DMS153 treated with DMSO at 0.1 percent for 48 hours (cell line): ENCODE data around the gene MAP3K12.
"Not testable (repeated sequence)": the region's sequence is repeated elsewhere in the genome, so short reads cannot be mapped to it uniquely, and the experiment has no call there.

Experiments used
- DNase-seq: peaks from one replicate; lab custom pipeline; 2025; ENCODE audit not compliant: unreplicated experiment; lab: John Stamatoyannopoulos, UW

Gene MAP3K12

GRCh38 chr12:53443955-53444354 is 55.3 kb downstream of the MAP3K12 start:
- no peak for DNase-seq

DNA sequence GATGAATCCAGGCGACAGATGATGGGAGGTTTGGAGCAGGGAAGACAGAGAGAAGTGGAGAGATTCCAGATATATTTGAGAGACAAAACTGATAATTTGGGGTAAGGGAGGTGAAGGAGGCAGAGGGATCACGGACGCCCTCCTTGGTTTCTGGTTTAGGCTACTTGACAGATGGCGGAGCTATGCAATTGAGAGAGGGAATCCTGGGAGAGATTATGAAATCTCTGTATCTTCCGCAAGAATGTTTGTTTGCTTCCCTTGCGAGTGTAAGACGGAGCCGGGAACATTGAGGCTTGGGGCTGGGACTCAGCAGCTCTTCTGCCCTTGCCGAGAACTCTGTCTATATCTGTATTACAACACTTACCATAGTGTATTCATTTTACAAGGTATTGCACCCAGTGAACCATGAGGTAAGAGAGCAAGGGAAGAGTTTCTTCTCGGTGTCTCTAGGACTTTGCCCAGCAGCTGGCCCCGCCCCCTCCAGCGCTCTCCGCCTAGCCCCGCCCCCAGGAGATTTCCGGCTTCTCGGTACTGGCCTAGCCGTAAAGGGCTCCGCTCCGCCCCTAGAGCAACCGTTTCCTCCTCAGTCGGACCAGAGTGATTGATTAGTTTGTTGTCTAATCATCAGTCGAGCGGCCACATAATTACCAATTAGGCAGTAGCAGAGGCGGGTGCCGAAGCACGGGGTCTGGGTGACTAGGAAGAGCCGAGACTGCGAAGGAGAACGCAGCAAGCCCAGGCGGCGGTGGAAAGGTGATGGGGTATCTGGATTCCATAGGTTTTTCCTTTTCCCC is 58.0 kb downstream of the MAP3K12 start, which contains the start of gene PRR13:
Gene PRR13, plus strand, starts transcription at position 695 of the 794 bp plus-strand sequence. CDS start 981 bp downstream, outside the sequence.
- peak; percentile 99 for DNase-seq

GRCh38 chr12:53439582-53439981 is 59.7 kb downstream of the MAP3K12 start:
- not testable (repeated sequence) for DNase-seq

DNA sequence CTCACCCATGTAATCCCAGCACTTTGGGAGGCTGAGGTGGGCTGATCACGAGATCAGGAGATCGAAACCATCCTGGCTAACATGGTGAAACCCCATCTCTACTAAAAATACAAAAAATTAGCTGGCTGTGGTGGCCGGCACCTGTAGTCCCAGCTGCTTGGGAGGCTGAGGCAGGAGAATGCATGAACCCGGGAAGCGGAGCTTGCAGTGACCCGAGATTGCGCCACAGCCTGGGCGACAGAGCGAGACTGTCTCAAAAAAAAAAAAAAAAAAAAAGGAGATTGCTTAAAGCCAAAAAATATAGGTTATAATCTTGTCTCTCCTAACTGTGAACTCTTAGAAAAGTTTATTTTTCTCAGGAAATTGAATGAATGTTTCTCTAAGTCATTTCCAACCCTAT is 63.9 kb downstream of the MAP3K12 start:
- DNase-seq = not testable (repeated sequence)

DNA sequence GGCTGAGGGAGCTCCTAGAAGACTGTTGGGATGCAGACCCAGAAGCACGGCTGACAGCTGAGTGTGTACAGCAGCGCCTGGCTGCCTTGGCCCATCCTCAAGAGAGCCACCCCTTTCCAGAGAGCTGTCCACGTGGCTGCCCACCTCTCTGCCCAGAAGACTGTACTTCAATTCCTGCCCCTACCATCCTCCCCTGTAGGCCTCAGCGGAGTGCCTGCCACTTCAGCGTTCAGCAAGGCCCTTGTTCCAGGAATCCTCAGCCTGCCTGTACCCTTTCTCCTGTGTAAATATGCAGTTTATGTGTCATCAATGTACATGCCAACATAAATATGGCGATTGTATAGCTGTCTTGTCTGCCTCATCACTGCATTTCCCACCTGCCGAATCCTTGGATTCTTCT is 68.1 kb downstream of the MAP3K12 start:
- no peak for DNase-seq

- no peak for DNase-seq
These were observed 69.1 kb downstream of the MAP3K12 start for GRCh38 chr12:53430116-53430515.
